Measurements from ENCODE around the gene GFI1. TPM values are rescaled to one million over a fixed set of nuclear protein-coding genes. Genes with fewer than 3 reads are reported as not detected.

Gene GFI1
- total and polyA plus RNA-seq, 2 of the 13 experiments (the other 11 are each of a cell fraction or from before 2014, with no cell fraction given): 10.3 to 10.5 TPM

DNA sequence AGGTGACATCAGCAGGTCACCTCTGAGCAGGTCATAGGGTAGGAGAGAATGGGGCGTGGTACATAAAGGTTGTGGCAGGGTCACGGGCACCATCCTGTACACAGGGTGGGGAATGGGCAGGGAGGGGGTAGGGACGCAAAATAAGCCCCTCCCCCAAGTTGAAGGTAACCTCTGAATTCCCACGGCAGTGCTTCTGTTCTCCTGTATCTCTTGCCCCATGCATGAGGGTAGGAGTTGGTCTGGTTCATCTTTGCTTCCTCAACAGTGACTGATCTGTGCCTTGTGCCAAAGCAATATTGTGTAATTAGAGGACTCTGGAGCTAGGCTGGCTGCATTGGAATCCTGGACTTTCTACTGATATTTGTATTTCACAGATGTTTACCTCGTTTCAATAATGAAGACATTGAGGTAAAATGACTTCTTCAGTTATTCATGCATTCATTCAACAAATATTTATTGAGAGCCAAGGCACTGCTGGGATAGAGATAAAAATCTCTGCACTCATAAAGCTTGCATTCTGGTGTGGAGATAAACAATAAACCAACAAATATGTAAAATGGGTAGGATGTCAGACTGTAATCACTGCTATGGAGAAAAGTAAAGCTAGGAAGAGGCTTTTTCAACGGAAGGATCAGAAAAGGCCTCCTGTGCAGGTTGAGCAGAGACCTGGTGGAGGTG lies 18.4 kb upstream of the GFI1 start (continued):
- TF ChIP-seq, protein P1, sequence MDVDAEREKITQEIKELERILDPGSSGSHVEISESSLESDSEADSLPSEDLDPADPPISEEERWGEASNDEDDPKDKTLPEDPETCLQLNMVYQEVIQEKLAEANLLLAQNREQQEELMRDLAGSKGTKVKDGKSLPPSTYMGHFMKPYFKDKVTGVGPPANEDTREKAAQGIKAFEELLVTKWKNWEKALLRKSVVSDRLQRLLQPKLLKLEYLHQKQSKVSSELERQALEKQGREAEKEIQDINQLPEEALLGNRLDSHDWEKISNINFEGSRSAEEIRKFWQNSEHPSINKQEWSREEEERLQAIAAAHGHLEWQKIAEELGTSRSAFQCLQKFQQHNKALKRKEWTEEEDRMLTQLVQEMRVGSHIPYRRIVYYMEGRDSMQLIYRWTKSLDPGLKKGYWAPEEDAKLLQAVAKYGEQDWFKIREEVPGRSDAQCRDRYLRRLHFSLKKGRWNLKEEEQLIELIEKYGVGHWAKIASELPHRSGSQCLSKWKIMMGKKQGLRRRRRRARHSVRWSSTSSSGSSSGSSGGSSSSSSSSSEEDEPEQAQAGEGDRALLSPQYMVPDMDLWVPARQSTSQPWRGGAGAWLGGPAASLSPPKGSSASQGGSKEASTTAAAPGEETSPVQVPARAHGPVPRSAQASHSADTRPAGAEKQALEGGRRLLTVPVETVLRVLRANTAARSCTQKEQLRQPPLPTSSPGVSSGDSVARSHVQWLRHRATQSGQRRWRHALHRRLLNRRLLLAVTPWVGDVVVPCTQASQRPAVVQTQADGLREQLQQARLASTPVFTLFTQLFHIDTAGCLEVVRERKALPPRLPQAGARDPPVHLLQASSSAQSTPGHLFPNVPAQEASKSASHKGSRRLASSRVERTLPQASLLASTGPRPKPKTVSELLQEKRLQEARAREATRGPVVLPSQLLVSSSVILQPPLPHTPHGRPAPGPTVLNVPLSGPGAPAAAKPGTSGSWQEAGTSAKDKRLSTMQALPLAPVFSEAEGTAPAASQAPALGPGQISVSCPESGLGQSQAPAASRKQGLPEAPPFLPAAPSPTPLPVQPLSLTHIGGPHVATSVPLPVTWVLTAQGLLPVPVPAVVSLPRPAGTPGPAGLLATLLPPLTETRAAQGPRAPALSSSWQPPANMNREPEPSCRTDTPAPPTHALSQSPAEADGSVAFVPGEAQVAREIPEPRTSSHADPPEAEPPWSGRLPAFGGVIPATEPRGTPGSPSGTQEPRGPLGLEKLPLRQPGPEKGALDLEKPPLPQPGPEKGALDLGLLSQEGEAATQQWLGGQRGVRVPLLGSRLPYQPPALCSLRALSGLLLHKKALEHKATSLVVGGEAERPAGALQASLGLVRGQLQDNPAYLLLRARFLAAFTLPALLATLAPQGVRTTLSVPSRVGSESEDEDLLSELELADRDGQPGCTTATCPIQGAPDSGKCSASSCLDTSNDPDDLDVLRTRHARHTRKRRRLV (CRISPR knock-in tag; IDR thresholded peaks at IDR 0.05): no peak
- TF ChIP-seq, protein P2, sequence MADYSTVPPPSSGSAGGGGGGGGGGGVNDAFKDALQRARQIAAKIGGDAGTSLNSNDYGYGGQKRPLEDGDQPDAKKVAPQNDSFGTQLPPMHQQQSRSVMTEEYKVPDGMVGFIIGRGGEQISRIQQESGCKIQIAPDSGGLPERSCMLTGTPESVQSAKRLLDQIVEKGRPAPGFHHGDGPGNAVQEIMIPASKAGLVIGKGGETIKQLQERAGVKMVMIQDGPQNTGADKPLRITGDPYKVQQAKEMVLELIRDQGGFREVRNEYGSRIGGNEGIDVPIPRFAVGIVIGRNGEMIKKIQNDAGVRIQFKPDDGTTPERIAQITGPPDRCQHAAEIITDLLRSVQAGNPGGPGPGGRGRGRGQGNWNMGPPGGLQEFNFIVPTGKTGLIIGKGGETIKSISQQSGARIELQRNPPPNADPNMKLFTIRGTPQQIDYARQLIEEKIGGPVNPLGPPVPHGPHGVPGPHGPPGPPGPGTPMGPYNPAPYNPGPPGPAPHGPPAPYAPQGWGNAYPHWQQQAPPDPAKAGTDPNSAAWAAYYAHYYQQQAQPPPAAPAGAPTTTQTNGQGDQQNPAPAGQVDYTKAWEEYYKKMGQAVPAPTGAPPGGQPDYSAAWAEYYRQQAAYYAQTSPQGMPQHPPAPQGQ (CRISPR knock-in tag; IDR thresholded peaks at IDR 0.05; ENCODE audit: borderline replicate concordance): no peak
- TF ChIP-seq ZNF644 (CRISPR knock-in tag; IDR thresholded peaks at IDR 0.05; ENCODE audit: low read depth) (peak; percentile 63; the same call in 1 of the 2 replicates), CREB1 (IDR thresholded peaks at IDR 0.05) (0 out of 2 replicates have a peak, but pooled peaks have one; percentile 12), CREB1 (CRISPR knock-in tag; IDR thresholded peaks at IDR 0.05) (no peak), HES4 (CRISPR knock-in tag; IDR thresholded peaks at IDR 0.05; ENCODE audit: borderline replicate concordance) (no peak), TEAD3 (CRISPR knock-in tag; optimal IDR thresholded peaks at IDR 0.05; ENCODE audit: borderline replicate concordance) (peak; percentile 74), ZMYM4 (CRISPR knock-in tag; IDR thresholded peaks at IDR 0.05) (peak; percentile 63; the same call in 1 of the 2 replicates), ZNF670 (CRISPR knock-in tag; IDR thresholded peaks at IDR 0.05; ENCODE audit: borderline replicate concordance) (no peak), CHD2 (IDR thresholded peaks at IDR 0.05; ENCODE audit: low read depth, low read length) (no peak), SALL1 (CRISPR knock-in tag; IDR thresholded peaks at IDR 0.05) (peak; percentile 73), ZNF768 (CRISPR knock-in tag; IDR thresholded peaks at IDR 0.05) (no peak), GLI4 (CRISPR knock-in tag; IDR thresholded peaks at IDR 0.05; ENCODE audit: borderline replicate concordance) (no peak), RFX3 (CRISPR knock-in tag; IDR thresholded peaks at IDR 0.05) (no peak)
- TF ChIP-seq, protein P3, sequence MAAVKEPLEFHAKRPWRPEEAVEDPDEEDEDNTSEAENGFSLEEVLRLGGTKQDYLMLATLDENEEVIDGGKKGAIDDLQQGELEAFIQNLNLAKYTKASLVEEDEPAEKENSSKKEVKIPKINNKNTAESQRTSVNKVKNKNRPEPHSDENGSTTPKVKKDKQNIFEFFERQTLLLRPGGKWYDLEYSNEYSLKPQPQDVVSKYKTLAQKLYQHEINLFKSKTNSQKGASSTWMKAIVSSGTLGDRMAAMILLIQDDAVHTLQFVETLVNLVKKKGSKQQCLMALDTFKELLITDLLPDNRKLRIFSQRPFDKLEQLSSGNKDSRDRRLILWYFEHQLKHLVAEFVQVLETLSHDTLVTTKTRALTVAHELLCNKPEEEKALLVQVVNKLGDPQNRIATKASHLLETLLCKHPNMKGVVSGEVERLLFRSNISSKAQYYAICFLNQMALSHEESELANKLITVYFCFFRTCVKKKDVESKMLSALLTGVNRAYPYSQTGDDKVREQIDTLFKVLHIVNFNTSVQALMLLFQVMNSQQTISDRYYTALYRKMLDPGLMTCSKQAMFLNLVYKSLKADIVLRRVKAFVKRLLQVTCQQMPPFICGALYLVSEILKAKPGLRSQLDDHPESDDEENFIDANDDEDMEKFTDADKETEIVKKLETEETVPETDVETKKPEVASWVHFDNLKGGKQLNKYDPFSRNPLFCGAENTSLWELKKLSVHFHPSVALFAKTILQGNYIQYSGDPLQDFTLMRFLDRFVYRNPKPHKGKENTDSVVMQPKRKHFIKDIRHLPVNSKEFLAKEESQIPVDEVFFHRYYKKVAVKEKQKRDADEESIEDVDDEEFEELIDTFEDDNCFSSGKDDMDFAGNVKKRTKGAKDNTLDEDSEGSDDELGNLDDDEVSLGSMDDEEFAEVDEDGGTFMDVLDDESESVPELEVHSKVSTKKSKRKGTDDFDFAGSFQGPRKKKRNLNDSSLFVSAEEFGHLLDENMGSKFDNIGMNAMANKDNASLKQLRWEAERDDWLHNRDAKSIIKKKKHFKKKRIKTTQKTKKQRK (IDR thresholded peaks at IDR 0.05; ENCODE audit: low read length): no peak
- TF ChIP-seq, protein P4, sequence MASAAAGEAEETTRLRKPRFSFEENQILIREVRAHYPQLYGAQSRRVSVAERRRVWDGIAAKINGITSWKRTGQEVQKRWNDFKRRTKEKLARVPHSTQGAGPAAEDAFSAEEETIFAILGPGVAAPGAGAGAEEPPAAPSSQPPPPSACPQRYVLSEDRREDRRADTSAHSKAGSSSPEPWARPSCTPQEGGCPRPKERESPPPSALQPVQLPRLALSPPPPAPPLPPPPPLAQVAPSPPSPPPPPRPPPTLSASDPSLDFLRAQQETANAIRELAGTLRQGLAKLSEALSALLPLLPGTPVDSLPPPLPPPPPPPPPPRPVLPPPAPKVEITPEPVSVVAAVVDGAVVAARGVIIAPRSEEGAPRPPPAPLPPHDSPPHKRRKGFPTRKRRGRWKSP (CRISPR knock-in tag; IDR thresholded peaks at IDR 0.05): peak; percentile 26; the same call in 1 of the 2 replicates
- TF ChIP-seq, protein P5, sequence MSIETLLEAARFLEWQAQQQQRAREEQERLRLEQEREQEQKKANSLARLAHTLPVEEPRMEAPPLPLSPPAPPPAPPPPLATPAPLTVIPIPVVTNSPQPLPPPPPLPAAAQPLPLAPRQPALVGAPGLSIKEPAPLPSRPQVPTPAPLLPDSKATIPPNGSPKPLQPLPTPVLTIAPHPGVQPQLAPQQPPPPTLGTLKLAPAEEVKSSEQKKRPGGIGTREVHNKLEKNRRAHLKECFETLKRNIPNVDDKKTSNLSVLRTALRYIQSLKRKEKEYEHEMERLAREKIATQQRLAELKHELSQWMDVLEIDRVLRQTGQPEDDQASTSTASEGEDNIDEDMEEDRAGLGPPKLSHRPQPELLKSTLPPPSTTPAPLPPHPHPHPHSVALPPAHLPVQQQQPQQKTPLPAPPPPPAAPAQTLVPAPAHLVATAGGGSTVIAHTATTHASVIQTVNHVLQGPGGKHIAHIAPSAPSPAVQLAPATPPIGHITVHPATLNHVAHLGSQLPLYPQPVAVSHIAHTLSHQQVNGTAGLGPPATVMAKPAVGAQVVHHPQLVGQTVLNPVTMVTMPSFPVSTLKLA (IDR thresholded peaks at IDR 0.05): 0 out of 2 replicates have a peak, but pooled peaks have one; percentile 10

All from HepG2 (cell line).